ENCODE measurements around the gene CCDC70. TPM values are rescaled to one million over a fixed set of nuclear protein-coding genes. Genes with fewer than 3 reads are reported as not detected.
A peak's percentile ranks its signal among the peaks of the same experiment; 100 is the strongest.

The CCDC70 gene
- total RNA-seq (not detected), polyA plus RNA-seq (not detected), total RNA-seq (not detected)

GRCh38 chr13:51861723-51862300 is at the start of gene CCDC70:
Gene CCDC70 (plus strand): TSS chr13:51861969. CDS start chr13:51865412, 3,443 bp downstream.
- Histone ChIP-seq H3K4me1 (ENCODE audit: control insufficient read depth in 2 of 2, insufficient read depth in 2 of 2, low read length in 2 of 2) (no peaks in the 10 kb centered on the region), H3K27me3 (ENCODE audit: control insufficient read depth in 2 of 2, insufficient read depth in 2 of 2, low read length in 2 of 2) (no peaks in the 10 kb centered on the region), H3K27ac (ENCODE audit: low read depth, low read length) (no peak within 1 kb of the TSS), H3K4me3 (ENCODE audit: low read length) (no peak within 1 kb of the TSS), H3K36me3 (ENCODE audit: control insufficient read depth in 2 of 3, insufficient read depth in 3 of 3, low read length in 3 of 3) (no peaks in the 10 kb centered on the region), H3K9me3 (ENCODE audit: control insufficient read depth in 2 of 3, low read length in 3 of 3) (no peaks in the 10 kb centered on the region)
- ATAC-seq: no peak
- ChIA-PET POLR2A (interaction anchor here (0.5 kb wide), 1 partner anchor 411 kb away, joined by 3 read pairs; no protein-coding TSS in a partner anchor), CTCF (no interaction called here)
- H3K4me1 Mint-ChIP-seq: peaks cover 0 to 9% (median 6%) of the 10 kb centered on the region in 7 donors
- no peak for DNase-seq
- H3K9me3 Mint-ChIP-seq: no peaks in the 10 kb centered on the region
- peaks cover 0 to 9% (median 3%) of the 10 kb centered on the region in 5 donors for H3K27me3 Mint-ChIP-seq
- intact Hi-C loops (cut with micrococcal nuclease): no loop called here
- H3K27ac Mint-ChIP-seq: peak within 1 kb of the TSS in 1 of 9 donors; percentile 11
- H3K4me3 Mint-ChIP-seq: peak within 1 kb of the TSS in 1 of 10 donors; percentile 1
- no peaks in the 10 kb centered on the region for H3K36me3 Mint-ChIP-seq

GRCh38 chr13:51814071-51814470 is 47.7 kb upstream of the CCDC70 start:
- intact Hi-C loops (cut with micrococcal nuclease): no loop called here
- no peaks in the 10 kb centered on the region for H3K27me3 ChIP-seq (ENCODE audit: control insufficient read depth in 2 of 2, insufficient read depth in 2 of 2, low read length in 2 of 2)
- POLR2A ChIA-PET: interaction anchor here (0.6 to 13.1 kb wide), 9 partner anchors 8 to 380 kb away, joined by 3 to 324 read pairs (median 12); partner anchors contain the start of gene INTS6
- H3K4me1 ChIP-seq (ENCODE audit: control insufficient read depth in 2 of 2, insufficient read depth in 2 of 2, low read length in 2 of 2): peaks cover 11 to 65% of the 10 kb centered on the region in 2 donors
- no peak for ATAC-seq
- Mint-ChIP-seq H3K27me3 (no peaks in the 10 kb centered on the region), H3K4me3 (peak overlapping the region in 3 of 10 donors; percentile 33 to 100 (median 36)), H3K4me1 (peaks cover 33 to 85% (median 76%) of the 10 kb centered on the region in 7 donors), H3K36me3 (peaks cover 0 to 31% (median 24%) of the 10 kb centered on the region in 5 donors), H3K27ac (peak overlapping the region in 8 of 9 donors; percentile 68 to 99 (median 94)), H3K9me3 (no peaks in the 10 kb centered on the region)
- H3K36me3 ChIP-seq (ENCODE audit: control insufficient read depth in 2 of 3, insufficient read depth in 3 of 3, low read length in 3 of 3): peaks cover 0 to 53% (median 13%) of the 10 kb centered on the region in 3 experiments
- H3K4me3 ChIP-seq (ENCODE audit: low read length): no peak overlapping the region
- H3K9me3 ChIP-seq (ENCODE audit: control insufficient read depth in 2 of 3, low read length in 3 of 3): no peaks in the 10 kb centered on the region
- CTCF ChIA-PET: interaction anchor here (0.7 to 5.0 kb wide), 11 partner anchors 8 to 369 kb away, joined by 3 to 192 read pairs (median 8); no protein-coding TSS in a partner anchor
- no peak for DNase-seq
- H3K27ac ChIP-seq (ENCODE audit: low read depth, low read length): peak overlapping the region; percentile 85

- Histone ChIP-seq H3K9me3 (ENCODE audit: control insufficient read depth in 2 of 3, low read length in 3 of 3) (no peaks in the 10 kb centered on the region), H3K27ac (ENCODE audit: low read depth, low read length) (peak overlapping the region; percentile 85), H3K4me3 (ENCODE audit: low read length) (peak overlapping the region; percentile 3), H3K4me1 (ENCODE audit: control insufficient read depth in 2 of 2, insufficient read depth in 2 of 2, low read length in 2 of 2) (peaks cover 21 to 75% of the 10 kb centered on the region in 2 donors), H3K36me3 (ENCODE audit: control insufficient read depth in 2 of 3, insufficient read depth in 3 of 3, low read length in 3 of 3) (peaks cover 0 to 43% (median 12%) of the 10 kb centered on the region in 3 experiments), H3K27me3 (ENCODE audit: control insufficient read depth in 2 of 2, insufficient read depth in 2 of 2, low read length in 2 of 2) (no peaks in the 10 kb centered on the region)
- CTCF ChIA-PET: interaction anchor here (0.6 to 5.0 kb wide), 20 partner anchors 9 to 394 kb away, joined by 3 to 192 read pairs (median 6); partner anchors contain the start of gene TMEM272
- H3K27ac Mint-ChIP-seq: peak overlapping the region; percentile 61 to 99 (median 95)
- H3K4me1 Mint-ChIP-seq: peaks cover 42 to 90% (median 86%) of the 10 kb centered on the region in 7 donors
- peak; percentile 84 for ATAC-seq
- peak overlapping the region; percentile 44 to 100 (median 74) for H3K4me3 Mint-ChIP-seq
- no peaks in the 10 kb centered on the region for H3K27me3 Mint-ChIP-seq
- intact Hi-C loops (cut with micrococcal nuclease): loop anchor here (1.0 to 5.0 kb wide), 8 partner anchors 10 to 312 kb away; partner anchors contain the start of genes ALG11 (in 1 of the 2), ATP7B (in 1 of the 2) and DHRS12 (in 1 of the 2)
- H3K9me3 Mint-ChIP-seq: no peaks in the 10 kb centered on the region
- peak; percentile 40 to 81 (median 70) for DNase-seq
- POLR2A ChIA-PET: interaction anchor here (0.6 to 13.1 kb wide), 8 partner anchors 9 to 379 kb away, joined by 3 to 324 read pairs (median 10); partner anchors contain the start of gene INTS6
- H3K36me3 Mint-ChIP-seq: peaks cover 0 to 29% (median 15%) of the 10 kb centered on the region in 5 donors
These were observed 46.7 kb upstream of the CCDC70 start for GRCh38 chr13:51814825-51815650.

- peaks cover 0 to 41% (median 12%) of the 10 kb centered on the region in 3 experiments for H3K36me3 ChIP-seq (ENCODE audit: control insufficient read depth in 2 of 3, insufficient read depth in 3 of 3, low read length in 3 of 3)
- Mint-ChIP-seq H3K36me3 (peaks cover 0 to 31% (median 15%) of the 10 kb centered on the region in 5 donors), H3K27me3 (no peaks in the 10 kb centered on the region), H3K27ac (peak overlapping the region in 8 of 9 donors; percentile 91 to 99 (median 95)), H3K4me1 (peaks cover 50 to 96% (median 94%) of the 10 kb centered on the region in 7 donors), H3K9me3 (no peaks in the 10 kb centered on the region), H3K4me3 (peak overlapping the region in 7 of 10 donors; percentile 67 to 100 (median 81))
- peak overlapping the region; percentile 3 for H3K4me3 ChIP-seq (ENCODE audit: low read length)
- peaks cover 29 to 83% of the 10 kb centered on the region in 2 donors for H3K4me1 ChIP-seq (ENCODE audit: control insufficient read depth in 2 of 2, insufficient read depth in 2 of 2, low read length in 2 of 2)
- no peak for ATAC-seq
- DNase-seq: no peak
- ChIA-PET CTCF (interaction anchor here (0.6 to 5.0 kb wide), 14 partner anchors 8 to 386 kb away, joined by 3 to 192 read pairs (median 6); partner anchors contain the start of gene TMEM272), POLR2A (interaction anchor here (0.6 to 13.1 kb wide), 8 partner anchors 9 to 379 kb away, joined by 3 to 324 read pairs (median 10); partner anchors contain the start of gene INTS6)
- H3K27me3 ChIP-seq (ENCODE audit: control insufficient read depth in 2 of 2, insufficient read depth in 2 of 2, low read length in 2 of 2): no peaks in the 10 kb centered on the region
- peak overlapping the region; percentile 85 for H3K27ac ChIP-seq (ENCODE audit: low read depth, low read length)
- no peaks in the 10 kb centered on the region for H3K9me3 ChIP-seq (ENCODE audit: control insufficient read depth in 2 of 3, low read length in 3 of 3)
- intact Hi-C loops (cut with micrococcal nuclease): loop anchor here (1.0 to 5.0 kb wide), 8 partner anchors 9 to 311 kb away; partner anchors contain the start of genes ALG11 (in 1 of the 2), ATP7B (in 1 of the 2) and DHRS12 (in 1 of the 2)
These were observed 45.9 kb upstream of the CCDC70 start for GRCh38 chr13:51815848-51816247.

- Mint-ChIP-seq H3K4me3 (peak overlapping the region in 8 of 10 donors; percentile 32 to 100 (median 68)), H3K27ac (peak overlapping the region in 8 of 9 donors; percentile 87 to 99 (median 95)), H3K4me1 (peaks cover 58 to 100% (median 95%) of the 10 kb centered on the region in 7 donors), H3K36me3 (peaks cover 0 to 31% (median 11%) of the 10 kb centered on the region in 5 donors), H3K9me3 (no peaks in the 10 kb centered on the region), H3K27me3 (no peaks in the 10 kb centered on the region)
- Histone ChIP-seq H3K9me3 (ENCODE audit: control insufficient read depth in 2 of 3, low read length in 3 of 3) (no peaks in the 10 kb centered on the region), H3K27me3 (ENCODE audit: control insufficient read depth in 2 of 2, insufficient read depth in 2 of 2, low read length in 2 of 2) (no peaks in the 10 kb centered on the region), H3K36me3 (ENCODE audit: control insufficient read depth in 2 of 3, insufficient read depth in 3 of 3, low read length in 3 of 3) (peaks cover 0 to 33% (median 12%) of the 10 kb centered on the region in 3 experiments), H3K4me3 (ENCODE audit: low read length) (no peak overlapping the region), H3K27ac (ENCODE audit: low read depth, low read length) (peak overlapping the region; percentile 85), H3K4me1 (ENCODE audit: control insufficient read depth in 2 of 2, insufficient read depth in 2 of 2, low read length in 2 of 2) (peaks cover 38 to 87% of the 10 kb centered on the region in 2 donors)
- DNase-seq (no peak), ATAC-seq (no peak)
- ChIA-PET CTCF (interaction anchor here (1.2 to 5.0 kb wide), 8 partner anchors 11 to 311 kb away, joined by 3 to 192 read pairs (median 15); partner anchors contain the start of gene TMEM272), POLR2A (interaction anchor here (1.8 to 13.1 kb wide), 5 partner anchors 8 to 364 kb away, joined by 6 to 324 read pairs (median 25); partner anchors contain the start of gene INTS6)
- intact Hi-C loops (cut with micrococcal nuclease): loop anchor here in 1 of 2 donors (5.0 kb wide), 1 partner anchor 196 kb away; the partner anchor contains the start of genes ALG11 and ATP7B
These were observed 45.0 kb upstream of the CCDC70 start for GRCh38 chr13:51816604-51817249.
